Activated CD8-positive, alpha-beta memory T cell treated with anti-CD3 and anti-CD28 coated beads, Interleukin-2, amount 50 U/mL, for 24 hours (primary cell): ENCODE results near the gene PPM1L.

Experiments
- DNase-seq: peaks from one replicate; pipeline ENCODE4 v3.0.0-alpha.2; 2020; ENCODE audit errors: extremely low read depth

The PPM1L gene

GRCh38 chr3:160808838-160809237, 52.8 kb downstream of the PPM1L start:
- no peak for DNase-seq

GRCh38 chr3:160809453-160809852, 53.4 kb downstream of the PPM1L start:
- DNase-seq = no peak

GRCh38 chr3:160810362-160811236, 54.6 kb downstream of the PPM1L start:
- DNase-seq = no peak

GRCh38 chr3:160811237-160811548, 55.2 kb downstream of the PPM1L start:
- no peak for DNase-seq

DNA sequence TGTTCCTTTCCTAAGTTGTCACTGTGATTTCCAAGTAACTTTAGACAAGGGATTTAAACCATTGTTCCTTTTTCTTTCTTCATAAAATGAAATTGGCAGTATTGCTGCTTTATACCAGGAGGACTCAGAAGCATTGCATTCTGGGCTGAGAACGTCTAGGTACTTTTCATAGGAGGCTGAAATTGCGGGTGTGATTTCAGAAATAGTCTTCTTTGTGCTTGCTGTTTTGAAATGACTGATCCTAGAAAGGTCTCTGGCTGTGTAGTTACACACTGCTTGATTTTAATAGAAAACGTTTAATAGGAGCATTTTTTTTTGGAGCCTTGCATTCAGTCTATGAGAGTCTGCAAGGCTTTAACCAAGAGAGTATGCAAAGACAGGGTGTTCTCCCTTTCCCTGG, 56.3 kb downstream of the PPM1L start:
- DNase-seq = no peak

GRCh38 chr3:160815280-160815679, 59.2 kb downstream of the PPM1L start:
- no peak for DNase-seq

DNA sequence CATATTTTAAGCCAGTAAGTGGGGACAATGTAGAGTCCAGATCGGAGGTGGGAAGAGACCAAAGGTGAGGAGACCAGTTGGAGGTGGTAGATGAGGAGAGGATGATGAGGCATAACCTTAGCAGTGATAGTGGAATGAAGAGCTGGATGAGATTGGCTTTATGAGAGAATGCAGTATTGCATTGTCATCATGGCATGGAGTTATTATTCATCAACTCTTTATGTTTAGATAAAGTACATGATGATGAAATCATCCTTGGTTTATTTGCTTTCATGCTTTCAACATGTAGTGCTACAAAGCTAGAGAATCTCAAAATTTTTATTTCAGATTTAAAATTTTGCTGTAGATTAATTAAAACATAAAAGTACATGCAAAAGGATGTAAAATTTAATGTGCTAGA, 64.0 kb downstream of the PPM1L start:
- no peak for DNase-seq

- DNase-seq = no peak
Measured at GRCh38 chr3:160820430-160820829, 64.4 kb downstream of the PPM1L start.

DNA sequence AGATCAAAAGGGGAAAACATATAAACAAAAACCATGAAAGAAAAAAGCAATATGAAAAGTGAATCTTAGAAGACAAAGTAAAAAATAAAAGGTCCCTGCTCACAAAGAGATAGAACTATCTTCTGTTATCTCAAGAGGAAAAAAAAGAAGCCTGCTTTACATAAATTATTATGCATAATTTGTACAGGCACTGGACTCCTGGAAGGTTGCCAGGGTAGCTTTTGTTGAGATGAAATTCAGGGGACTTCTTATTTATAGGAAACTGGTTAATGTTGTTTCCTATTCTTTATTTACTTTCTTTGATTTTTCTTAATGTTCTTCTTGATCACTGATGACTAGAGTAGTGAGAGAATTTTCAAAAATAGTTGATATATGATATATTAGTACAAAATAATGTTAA, 66.9 kb downstream of the PPM1L start:
- no peak for DNase-seq

GRCh38 chr3:160825311-160825800, 69.3 kb downstream of the PPM1L start:
- no peak for DNase-seq

DNA sequence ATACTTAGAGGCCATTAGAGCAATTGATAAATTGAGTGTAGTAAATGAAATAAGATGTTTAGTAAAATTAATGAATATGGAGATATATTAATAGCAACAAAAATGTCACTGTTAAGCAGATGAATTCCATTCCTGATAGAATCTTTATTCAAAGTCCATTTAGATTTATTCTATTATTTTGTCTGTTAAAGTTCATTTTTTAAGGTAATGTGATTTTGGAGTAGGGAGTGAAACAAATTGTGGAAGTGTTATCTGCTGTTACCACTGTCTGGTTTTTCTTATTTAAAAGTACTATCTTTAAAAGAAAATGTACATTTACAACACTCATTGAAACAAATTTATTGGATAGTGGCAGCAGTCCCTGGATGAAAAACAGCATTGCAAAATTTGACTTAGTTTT, 70.4 kb downstream of the PPM1L start:
- no peak for DNase-seq

GRCh38 chr3:160826991-160827390, 71.0 kb downstream of the PPM1L start:
- no peak for DNase-seq

- DNase-seq = no peak
Measured at GRCh38 chr3:160827516-160827915, 71.5 kb downstream of the PPM1L start.

DNA sequence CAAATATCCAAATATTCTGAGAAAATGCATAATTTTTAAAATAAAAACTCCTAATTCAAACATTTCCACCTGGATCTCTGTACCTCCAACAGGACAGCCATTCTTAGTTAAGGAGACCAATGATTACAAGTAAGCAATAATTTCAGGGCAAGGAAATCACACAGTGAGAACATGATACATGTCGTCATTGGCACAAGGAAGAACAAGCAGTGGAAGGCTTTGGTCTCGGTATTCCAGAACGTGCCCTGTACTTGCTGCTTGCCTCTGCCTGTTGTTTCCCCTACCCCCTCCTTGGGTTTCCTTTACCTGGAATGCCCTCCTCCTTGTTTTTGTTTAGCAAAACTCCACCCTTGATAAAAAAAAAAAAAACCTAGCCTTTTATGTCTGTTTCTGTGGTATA, 72.8 kb downstream of the PPM1L start:
- DNase-seq = no peak

GRCh38 chr3:160829486-160830009, 73.5 kb downstream of the PPM1L start:
- DNase-seq = no peak

DNA sequence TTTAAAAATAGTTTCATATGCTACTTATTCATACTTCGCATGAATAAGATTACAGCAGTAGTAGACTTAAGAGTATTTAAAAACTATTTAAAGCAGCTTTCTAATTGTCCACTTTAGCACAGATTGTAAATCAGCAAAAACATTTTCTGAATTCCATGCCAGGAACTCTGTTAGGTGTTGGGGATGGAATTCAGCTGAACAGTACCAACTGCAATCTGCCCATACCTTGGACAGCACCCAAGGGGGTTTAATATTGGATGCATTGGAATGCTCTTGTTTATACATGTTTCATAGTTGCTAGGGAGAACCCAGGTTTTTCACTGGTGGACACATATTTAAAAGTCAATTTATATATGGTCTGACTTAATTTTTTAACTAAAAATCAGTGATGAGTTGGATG, 74.8 kb downstream of the PPM1L start:
- no peak for DNase-seq

GRCh38 chr3:160831401-160831800, 75.4 kb downstream of the PPM1L start:
- no peak for DNase-seq

DNA sequence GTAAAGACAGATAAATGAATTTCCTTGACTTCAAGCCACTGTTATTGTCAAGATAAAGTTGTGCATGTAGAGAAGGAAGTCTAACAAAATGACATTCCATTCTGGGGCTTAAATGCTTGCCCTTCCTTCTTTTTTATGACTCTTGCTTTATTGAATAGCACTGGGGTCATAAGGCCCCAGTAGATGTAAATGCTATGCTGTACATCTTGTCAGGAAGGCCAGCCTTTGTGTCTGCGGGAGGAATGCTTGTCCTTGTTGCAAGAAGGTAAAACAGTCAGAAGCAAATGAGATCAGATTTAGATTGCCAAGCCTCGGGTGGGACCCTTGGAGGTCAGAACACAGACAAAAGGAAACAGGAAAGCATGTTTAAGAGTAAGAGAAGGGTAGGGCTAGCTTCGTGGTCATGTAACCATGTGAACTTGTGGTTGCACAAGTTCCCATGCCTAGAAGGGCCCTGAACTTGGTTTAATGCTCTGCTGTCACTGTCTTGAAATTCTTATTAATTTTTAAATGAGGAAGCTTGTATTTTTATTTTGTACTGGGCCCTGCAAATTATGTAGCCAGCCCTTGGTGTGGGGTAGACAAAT, 81.5 kb downstream of the PPM1L start:
- DNase-seq = no peak

DNA sequence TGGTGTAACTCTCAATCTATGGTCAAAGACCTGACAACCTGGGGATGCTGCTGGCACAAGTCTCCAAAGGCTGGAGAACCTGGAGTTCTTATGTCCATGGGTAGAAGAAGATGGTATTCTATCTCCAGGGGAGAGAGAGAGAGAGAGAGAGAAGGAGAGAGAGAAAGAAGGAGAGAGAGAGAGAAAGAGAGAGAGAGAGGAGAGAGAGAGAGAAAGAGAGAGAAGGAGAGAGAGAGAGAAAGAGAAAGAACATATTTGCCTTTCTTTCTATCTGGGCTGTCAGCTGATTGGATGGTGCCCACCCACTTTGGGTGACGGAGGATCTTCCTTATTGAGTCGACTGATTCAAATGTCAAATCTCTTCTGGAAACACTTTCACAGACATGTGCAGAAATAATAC, 84.6 kb downstream of the PPM1L start:
- no peak for DNase-seq

DNA sequence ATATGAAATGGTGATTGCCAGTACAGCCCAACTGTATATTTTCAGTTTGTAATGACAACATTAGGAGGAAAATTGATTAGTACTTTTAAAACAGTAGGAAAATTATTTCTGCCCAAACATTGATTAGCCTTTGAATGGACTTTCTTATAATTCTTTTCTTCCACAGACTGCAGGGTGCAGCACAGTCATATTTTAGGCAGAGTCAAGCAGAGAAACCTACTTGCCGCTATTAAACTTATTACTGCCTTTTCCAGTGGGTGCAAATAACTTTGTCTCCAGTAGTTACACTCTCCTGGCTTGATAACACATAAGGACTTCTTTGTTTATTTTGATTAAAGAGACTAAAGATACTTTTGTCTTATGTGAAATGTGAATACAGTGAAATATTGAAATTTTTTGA, 85.4 kb downstream of the PPM1L start:
- no peak for DNase-seq

- no peak for DNase-seq
Measured at GRCh38 chr3:160842021-160843005, 86.3 kb downstream of the PPM1L start.

DNA sequence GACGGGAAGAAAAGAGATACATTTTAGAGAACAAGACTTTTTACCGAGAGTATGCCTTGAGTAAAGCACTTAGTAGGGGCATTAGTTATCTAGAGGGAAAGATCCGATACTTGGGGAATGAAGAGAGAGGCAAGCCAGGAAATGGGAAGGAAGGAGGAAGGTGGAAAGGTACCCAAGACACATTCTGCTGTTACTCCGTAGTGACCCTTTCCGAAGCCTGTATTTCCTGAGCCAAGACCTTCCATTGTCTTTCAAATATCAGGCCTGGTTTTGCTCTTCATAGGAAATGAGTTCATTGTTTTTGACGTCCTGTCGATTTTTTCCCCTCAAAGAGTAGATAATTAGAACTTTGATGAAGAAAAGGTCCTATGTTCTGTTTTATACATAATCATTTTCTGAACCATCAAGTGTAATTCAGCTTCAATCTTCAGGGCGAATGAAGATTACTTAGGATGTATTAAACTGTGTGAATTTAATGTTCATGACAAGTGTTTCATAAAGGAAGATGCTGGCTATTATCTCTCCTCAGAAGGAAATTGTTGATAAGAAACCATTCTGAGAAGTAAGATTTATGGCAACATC, 95.7 kb downstream of the PPM1L start:
- DNase-seq = no peak
